ENCODE results near the gene POLG2. TPM values are rescaled to one million over a fixed set of nuclear protein-coding genes. Genes with fewer than 3 reads are reported as not detected.

POLG2 gene
- total and polyA plus RNA-seq, 4 donors, result 3.0 to 8.0 (median 6.6) TPM

DNA sequence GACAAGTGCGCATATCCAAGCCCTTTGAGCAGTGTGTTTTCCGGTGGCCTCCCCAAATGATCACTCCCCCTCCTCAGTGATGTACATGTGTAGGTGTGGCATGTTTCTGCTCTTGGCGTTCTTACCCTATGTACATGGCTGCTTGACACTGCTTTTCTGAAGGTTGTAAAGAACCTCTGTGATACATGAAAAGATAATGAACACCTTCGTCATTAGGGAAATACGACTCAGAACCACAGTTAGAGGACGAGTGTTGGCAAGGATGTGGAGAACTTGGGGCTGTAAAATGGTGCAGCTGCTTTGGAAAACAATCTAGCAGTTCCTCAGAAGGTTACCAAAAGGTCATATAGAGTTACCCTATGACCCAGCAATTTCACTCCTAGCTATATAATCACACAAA is 38.5 kb upstream of the POLG2 start:
- H3K27ac ChIP-seq (ENCODE audit: low read depth in 1 of 2, low read length in 2 of 2), result no peak overlapping the region
- no peaks in the 10 kb centered on the region for H3K27me3 ChIP-seq (ENCODE audit: control insufficient read depth in 4 of 4, insufficient read depth in 4 of 4, low read length in 3 of 4)
- 87% methylated on average over 6 of the region's 6 CpGs for WGBS
- TF ChIP-seq RAD21 (IDR thresholded peaks at IDR 0.05) (no peak), JUND (IDR thresholded peaks at IDR 0.05) (no peak), HNF4G (IDR thresholded peaks at IDR 0.05) (no peak), FOXA1 (IDR thresholded peaks at IDR 0.05) (no peak), TAF1 (conservative IDR thresholded peaks at IDR 0.05) (no peak), NR2F2 (IDR thresholded peaks at IDR 0.05) (no peak), HNF4A (conservative IDR thresholded peaks at IDR 0.05) (no peak), EGR1 (IDR thresholded peaks at IDR 0.05; ENCODE audit: low read depth in 2 of 2) (no peak), SP1 (IDR thresholded peaks at IDR 0.05) (no peak), GABPA (IDR thresholded peaks at IDR 0.05 in 1 of 2, conservative IDR thresholded peaks at IDR 0.05 in 1 of 2) (no peak), RXRA (IDR thresholded peaks at IDR 0.05) (no peak), FOXA2 (IDR thresholded peaks at IDR 0.05) (no peak)
- TF ChIP-seq, protein P1, sequence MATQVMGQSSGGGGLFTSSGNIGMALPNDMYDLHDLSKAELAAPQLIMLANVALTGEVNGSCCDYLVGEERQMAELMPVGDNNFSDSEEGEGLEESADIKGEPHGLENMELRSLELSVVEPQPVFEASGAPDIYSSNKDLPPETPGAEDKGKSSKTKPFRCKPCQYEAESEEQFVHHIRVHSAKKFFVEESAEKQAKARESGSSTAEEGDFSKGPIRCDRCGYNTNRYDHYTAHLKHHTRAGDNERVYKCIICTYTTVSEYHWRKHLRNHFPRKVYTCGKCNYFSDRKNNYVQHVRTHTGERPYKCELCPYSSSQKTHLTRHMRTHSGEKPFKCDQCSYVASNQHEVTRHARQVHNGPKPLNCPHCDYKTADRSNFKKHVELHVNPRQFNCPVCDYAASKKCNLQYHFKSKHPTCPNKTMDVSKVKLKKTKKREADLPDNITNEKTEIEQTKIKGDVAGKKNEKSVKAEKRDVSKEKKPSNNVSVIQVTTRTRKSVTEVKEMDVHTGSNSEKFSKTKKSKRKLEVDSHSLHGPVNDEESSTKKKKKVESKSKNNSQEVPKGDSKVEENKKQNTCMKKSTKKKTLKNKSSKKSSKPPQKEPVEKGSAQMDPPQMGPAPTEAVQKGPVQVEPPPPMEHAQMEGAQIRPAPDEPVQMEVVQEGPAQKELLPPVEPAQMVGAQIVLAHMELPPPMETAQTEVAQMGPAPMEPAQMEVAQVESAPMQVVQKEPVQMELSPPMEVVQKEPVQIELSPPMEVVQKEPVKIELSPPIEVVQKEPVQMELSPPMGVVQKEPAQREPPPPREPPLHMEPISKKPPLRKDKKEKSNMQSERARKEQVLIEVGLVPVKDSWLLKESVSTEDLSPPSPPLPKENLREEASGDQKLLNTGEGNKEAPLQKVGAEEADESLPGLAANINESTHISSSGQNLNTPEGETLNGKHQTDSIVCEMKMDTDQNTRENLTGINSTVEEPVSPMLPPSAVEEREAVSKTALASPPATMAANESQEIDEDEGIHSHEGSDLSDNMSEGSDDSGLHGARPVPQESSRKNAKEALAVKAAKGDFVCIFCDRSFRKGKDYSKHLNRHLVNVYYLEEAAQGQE (IDR thresholded peaks at IDR 0.05), result no peak
- TF ChIP-seq, protein P2, sequence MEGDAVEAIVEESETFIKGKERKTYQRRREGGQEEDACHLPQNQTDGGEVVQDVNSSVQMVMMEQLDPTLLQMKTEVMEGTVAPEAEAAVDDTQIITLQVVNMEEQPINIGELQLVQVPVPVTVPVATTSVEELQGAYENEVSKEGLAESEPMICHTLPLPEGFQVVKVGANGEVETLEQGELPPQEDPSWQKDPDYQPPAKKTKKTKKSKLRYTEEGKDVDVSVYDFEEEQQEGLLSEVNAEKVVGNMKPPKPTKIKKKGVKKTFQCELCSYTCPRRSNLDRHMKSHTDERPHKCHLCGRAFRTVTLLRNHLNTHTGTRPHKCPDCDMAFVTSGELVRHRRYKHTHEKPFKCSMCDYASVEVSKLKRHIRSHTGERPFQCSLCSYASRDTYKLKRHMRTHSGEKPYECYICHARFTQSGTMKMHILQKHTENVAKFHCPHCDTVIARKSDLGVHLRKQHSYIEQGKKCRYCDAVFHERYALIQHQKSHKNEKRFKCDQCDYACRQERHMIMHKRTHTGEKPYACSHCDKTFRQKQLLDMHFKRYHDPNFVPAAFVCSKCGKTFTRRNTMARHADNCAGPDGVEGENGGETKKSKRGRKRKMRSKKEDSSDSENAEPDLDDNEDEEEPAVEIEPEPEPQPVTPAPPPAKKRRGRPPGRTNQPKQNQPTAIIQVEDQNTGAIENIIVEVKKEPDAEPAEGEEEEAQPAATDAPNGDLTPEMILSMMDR (IDR thresholded peaks at IDR 0.05; ENCODE audit: low read depth, low read length, missing input control), result no peak
- TF ChIP-seq, protein P3, sequence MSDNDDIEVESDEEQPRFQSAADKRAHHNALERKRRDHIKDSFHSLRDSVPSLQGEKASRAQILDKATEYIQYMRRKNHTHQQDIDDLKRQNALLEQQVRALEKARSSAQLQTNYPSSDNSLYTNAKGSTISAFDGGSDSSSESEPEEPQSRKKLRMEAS (IDR thresholded peaks at IDR 0.05), result no peak
- TF ChIP-seq, protein P4, sequence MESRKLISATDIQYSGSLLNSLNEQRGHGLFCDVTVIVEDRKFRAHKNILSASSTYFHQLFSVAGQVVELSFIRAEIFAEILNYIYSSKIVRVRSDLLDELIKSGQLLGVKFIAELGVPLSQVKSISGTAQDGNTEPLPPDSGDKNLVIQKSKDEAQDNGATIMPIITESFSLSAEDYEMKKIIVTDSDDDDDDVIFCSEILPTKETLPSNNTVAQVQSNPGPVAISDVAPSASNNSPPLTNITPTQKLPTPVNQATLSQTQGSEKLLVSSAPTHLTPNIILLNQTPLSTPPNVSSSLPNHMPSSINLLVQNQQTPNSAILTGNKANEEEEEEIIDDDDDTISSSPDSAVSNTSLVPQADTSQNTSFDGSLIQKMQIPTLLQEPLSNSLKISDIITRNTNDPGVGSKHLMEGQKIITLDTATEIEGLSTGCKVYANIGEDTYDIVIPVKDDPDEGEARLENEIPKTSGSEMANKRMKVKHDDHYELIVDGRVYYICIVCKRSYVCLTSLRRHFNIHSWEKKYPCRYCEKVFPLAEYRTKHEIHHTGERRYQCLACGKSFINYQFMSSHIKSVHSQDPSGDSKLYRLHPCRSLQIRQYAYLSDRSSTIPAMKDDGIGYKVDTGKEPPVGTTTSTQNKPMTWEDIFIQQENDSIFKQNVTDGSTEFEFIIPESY (IDR thresholded peaks at IDR 0.05), result no peak
- H3K9me3 ChIP-seq (ENCODE audit: control insufficient read depth in 4 of 4, low read length in 3 of 4), result no peaks in the 10 kb centered on the region
- H3K4me3 ChIP-seq (ENCODE audit: low read depth in 1 of 3, low read length in 3 of 3), result no peak overlapping the region
- no peaks in the 10 kb centered on the region for H3K4me1 ChIP-seq (ENCODE audit: control insufficient read depth in 4 of 4, insufficient read depth in 4 of 4, low read length in 3 of 4)
- H3K9ac ChIP-seq (ENCODE audit: low read depth in 1 of 2, low read length in 2 of 2), result no peak overlapping the region
- peaks cover 19 to 78% (median 62%) of the 10 kb centered on the region in 4 donors for H3K36me3 ChIP-seq (ENCODE audit: control insufficient read depth in 4 of 4, insufficient read depth in 3 of 4, low read depth in 1 of 4, low read length in 3 of 4)
- DNase-seq (ENCODE audit: low spot score), result no peak

DNA sequence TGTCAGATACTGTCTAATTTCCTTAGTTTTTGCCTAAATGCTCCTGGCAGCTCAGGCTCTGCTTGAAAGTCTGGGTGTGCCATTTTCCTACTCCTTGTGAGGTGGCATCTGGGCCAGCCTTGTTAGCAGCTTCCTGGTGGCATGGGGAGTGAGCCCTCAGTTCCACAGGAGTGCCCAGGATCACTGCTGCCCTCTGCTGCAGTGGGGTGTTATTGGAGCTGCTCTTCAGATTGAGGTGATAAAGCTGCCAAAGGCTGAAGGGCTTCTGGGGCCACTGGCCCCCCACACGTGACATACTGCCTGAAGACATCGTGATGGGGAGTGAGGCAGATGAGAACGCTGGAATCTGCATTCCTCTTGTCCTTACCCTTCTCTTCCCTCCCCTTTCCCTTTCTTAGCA is 37.3 kb upstream of the POLG2 start:
- Histone ChIP-seq H3K27ac (ENCODE audit: low read depth in 1 of 2, low read length in 2 of 2) (no peak overlapping the region), H3K4me1 (ENCODE audit: control insufficient read depth in 4 of 4, insufficient read depth in 4 of 4, low read length in 3 of 4) (no peaks in the 10 kb centered on the region), H3K4me3 (ENCODE audit: low read depth in 1 of 3, low read length in 3 of 3) (no peak overlapping the region), H3K27me3 (ENCODE audit: control insufficient read depth in 4 of 4, insufficient read depth in 4 of 4, low read length in 3 of 4) (no peaks in the 10 kb centered on the region), H3K9ac (ENCODE audit: low read depth in 1 of 2, low read length in 2 of 2) (no peak overlapping the region), H3K9me3 (ENCODE audit: control insufficient read depth in 4 of 4, low read length in 3 of 4) (no peaks in the 10 kb centered on the region), H3K36me3 (ENCODE audit: control insufficient read depth in 4 of 4, insufficient read depth in 3 of 4, low read depth in 1 of 4, low read length in 3 of 4) (peaks cover 21 to 87% (median 74%) of the 10 kb centered on the region in 4 donors)
- WGBS, result 94% methylated on average over 3 of the region's 3 CpGs
- TF ChIP-seq RAD21 (IDR thresholded peaks at IDR 0.05), result peak in 1 of 2 donors; percentile 51
- TF ChIP-seq HNF4G (IDR thresholded peaks at IDR 0.05), result no peak
- TF ChIP-seq, protein P2 (IDR thresholded peaks at IDR 0.05; ENCODE audit: low read depth, low read length, missing input control), result no peak
- DNase-seq (ENCODE audit: low spot score), result no peak

Measured in liver (tissue), 9 donors.